ENCODE results near the gene PNMT. TPM values are rescaled to one million over a fixed set of nuclear protein-coding genes. Genes with fewer than 3 reads are reported as not detected.
A peak's percentile ranks its signal among the peaks of the same experiment; 100 is the strongest.

The PNMT gene, protein sequence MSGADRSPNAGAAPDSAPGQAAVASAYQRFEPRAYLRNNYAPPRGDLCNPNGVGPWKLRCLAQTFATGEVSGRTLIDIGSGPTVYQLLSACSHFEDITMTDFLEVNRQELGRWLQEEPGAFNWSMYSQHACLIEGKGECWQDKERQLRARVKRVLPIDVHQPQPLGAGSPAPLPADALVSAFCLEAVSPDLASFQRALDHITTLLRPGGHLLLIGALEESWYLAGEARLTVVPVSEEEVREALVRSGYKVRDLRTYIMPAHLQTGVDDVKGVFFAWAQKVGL
- polyA plus RNA-seq (ENCODE audit: insufficient read length) = 5.0 TPM

DNA sequence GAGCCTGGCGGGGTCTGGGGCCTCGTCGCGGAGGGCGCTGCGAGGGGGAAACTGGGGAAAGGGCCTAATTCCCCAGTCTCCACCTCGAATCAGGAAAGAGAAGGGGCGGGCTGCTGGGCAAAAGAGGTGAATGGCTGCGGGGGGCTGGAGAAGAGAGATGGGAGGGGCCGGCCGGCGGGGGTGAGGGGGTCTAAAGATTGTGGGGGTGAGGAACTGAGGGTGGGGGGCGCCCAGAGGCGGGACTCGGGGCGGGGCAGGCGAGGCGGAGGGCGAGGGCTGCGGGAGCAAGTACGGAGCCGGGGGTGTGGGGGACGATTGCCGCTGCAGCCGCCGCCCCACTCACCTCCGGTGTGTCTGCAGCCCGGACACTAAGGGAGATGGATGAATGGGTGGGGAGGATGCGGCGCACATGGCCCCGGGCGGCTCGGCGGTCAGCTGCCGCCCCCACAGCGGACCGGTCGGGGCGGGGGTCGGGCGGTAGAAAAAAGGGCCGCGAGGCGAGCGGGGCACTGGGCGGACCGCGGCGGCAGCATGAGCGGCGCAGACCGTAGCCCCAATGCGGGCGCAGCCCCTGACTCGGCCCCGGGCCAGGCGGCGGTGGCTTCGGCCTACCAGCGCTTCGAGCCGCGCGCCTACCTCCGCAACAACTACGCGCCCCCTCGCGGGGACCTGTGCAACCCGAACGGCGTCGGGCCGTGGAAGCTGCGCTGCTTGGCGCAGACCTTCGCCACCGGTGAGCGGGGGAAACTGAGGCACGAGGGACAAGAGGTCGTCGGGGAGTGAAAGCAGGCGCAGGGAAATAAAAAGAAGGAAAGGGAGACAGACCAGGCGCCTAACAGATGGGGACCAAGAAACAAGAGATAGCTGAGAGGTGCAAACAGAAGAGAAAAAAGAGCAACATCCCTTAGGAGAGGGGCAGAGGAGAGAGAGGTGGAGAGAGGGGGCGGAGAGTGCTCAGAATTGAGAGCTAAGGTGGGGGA is at the start of gene PNMT:
PNMT (plus strand) TSS at position 509 of the 980 bp plus-strand sequence; CDS start at position 532, 23 bp downstream.
- peak; percentile 62 for DNase-seq

DNA sequence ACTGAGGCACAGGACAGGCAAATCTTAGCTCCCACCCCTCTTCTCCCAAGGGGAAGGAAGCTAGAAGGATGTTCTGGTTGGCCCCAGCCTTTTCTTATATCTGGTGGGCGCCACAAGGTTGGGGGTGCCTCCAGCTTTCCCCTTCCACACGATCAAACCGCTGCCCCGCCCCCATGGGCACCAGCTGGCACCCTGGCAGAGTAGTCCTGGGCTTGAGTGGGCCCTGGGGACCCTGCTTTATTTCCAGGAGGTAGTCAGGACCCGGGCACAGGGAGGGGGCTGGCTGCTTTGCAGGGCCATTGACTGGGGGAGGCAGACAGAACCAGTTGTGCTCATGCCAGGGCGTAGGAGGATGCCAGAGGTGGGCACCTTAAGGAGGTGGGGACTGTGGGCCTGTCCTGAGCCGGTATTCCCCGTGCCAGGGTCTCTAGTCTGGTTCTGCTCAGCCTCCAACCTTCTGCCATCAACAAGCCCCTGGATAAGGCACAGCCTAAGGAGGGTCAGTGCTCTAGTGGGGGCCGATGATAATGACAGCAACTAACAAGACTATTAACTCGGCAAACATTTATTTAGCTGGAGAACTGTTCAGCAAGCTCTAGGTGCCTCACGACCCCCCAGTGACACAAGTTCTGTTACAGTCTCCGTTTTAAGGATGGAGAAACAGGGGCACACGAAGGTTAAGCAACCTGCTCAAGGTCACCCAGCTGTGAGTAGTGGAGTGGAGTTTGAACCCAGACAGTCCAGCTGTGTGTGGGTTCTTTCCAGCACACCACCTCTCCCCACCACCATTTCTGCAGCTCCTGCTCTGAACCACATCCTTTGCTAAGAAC is 49.1 kb upstream of the PNMT start:
- DNase-seq = no peak

DNA sequence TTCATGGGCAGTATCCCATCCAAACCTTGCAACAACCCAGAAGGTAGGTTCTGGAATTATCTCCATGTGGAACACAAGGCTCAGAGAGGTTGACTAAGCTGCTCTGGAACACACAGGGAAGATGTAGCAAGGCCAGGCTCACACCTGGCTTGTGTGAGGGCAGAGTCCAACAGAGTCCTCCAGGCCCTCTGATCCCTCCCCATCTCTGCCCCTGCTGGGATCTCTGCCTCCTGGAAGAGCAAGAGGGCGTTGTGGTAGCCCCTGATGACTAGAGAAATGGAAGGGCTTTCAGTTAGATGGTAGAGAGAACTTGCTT is 48.5 kb upstream of the PNMT start:
- DNase-seq = no peak

DNA sequence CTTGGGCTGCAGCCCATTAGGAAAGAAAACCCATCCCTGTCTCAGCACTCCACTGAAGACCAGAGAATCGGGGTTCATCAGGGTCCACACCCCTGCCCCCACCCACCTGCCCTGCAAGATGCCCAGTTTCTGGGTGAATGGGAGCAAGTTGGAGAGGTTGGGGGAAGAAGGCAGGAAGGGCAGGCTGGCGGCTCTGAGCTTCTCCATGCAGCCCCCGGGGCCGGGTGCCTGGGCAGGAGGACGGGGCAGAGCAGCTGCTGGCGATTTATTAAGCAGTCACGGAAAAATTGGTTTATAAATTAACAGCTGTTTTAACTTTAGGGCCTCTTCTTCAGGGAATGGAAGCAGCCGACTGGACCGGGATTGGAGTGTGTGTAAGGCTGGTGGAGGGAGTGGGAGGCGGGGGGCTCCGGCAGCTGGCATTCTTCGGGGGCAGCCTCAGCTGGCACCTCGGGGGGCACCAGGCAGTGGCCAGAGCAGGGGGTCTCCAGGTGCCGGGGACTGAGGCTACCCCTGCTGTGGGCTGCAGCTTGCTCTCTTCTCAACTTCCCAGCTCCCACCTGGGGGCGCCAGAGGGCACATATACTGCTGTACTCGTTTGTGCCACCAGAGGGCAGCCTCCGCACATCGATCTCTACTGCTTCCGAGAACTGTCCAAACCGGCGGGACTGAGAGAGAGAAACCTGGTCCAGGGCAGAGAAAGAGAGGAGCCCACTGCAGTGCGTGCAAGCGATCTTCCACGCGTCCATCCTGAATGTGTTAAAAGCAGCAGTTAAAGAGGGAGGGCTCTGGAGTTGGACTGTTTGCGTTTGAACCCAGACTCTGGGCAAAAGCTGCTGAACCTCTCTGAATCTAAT is 46.5 kb upstream of the PNMT start:
- DNase-seq = peak; percentile 84

DNA sequence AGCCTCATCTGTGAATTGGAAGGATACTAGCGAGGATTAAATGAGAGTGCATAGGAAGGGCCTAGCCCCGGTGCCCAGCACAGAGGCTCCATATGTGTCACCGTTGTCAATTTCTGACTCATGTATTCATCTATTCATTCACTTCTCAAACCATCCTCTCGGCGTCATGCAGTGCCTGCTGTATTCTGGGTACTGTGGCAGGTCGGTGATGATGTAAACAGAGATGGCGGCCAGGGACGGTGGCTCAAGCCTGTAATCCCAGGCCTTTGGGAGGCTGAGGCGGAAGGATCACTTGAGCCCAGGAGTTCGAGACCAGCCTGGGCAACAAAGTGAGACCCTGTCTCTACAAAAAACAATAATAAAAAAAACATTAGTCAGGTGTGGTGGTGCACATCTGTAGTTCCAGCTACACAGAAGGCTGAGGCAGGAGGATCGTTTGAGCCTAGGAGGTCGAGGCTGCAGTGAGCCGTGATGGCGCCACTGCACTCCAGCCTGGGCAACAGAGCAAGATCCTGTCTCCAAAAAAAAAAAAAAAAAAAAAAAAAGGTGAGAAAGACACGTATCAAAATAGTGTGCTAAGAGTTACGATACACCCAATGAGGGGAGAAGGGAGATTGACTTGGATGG is 45.8 kb upstream of the PNMT start:
- DNase-seq = no peak

DNA sequence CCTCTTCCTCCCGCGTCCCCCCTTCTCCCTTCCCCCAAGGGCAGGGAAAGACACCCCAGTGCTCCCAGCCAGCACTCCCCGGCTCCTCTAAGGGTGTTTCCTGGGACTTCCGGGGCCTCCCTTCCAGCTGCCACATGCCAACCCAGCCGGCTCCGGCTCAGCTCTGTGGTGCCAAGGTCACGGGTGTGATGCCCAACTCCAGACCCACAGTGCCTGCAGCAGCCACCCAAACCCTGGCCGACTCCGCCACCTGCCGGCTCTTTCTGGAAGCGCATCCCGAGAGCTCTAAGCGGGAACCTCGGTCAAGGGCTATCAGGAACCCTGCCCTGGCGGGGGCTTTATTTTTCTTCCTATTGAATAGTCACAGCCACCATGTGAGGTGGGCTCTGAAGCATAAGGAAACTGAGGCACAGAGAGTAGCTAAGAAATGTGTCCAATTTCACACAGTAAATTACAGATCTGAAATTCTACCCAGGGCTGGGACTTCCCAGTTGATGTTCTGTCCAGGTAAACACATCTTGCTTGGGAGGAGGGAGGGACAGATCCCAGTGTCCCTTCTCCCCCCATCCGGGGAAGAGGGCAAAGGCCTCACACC is 44.8 kb upstream of the PNMT start:
- DNase-seq = peak; percentile 69

DNA sequence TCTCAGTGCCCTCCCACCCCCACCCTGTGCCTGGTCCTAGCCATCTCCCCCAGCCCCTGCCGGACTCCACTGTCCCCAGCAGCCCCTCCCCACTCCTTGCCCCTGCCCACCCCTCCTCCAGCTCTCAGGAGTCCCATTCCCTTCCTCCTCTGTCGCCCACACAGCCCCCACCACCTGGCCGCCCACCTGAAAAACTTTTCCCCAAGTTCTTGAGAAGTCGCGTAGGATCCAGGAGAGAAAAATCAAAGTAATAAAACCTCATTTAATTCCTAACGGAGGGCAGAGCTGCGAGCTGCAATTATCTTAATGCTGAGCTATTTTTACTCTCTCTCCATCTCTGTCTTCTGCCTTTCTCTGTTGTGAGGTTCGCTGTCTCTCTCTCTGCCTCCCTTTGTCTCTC is 43.9 kb upstream of the PNMT start:
- DNase-seq = no peak

DNA sequence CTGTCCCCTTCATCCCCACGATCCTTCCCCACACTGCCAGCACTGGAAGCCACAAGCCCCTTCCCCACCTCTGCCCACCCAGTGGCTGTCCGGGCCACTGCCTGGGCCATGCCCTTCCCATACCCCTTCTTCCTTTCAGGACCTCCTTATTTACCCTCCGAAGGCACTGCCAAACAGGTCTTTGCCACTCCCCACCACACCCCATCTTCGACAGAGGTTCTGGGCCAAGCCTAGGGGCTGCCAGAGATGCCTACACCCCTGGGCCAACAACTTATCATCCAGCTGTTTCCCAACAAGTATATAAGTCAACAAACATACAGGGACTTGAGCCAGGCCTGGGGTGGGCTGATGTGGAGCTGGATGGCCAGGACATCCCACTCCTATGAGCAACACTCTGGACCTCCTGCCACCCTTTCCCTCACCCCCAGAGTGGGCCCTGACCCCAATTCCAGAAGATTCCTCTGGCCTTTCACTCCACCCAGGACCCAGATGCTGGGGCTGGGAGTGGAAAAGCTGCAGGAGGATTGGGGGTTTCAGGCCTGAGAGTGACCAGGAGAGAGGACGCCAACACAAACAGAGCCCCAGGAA is 43.0 kb upstream of the PNMT start:
- no peak for DNase-seq

DNA sequence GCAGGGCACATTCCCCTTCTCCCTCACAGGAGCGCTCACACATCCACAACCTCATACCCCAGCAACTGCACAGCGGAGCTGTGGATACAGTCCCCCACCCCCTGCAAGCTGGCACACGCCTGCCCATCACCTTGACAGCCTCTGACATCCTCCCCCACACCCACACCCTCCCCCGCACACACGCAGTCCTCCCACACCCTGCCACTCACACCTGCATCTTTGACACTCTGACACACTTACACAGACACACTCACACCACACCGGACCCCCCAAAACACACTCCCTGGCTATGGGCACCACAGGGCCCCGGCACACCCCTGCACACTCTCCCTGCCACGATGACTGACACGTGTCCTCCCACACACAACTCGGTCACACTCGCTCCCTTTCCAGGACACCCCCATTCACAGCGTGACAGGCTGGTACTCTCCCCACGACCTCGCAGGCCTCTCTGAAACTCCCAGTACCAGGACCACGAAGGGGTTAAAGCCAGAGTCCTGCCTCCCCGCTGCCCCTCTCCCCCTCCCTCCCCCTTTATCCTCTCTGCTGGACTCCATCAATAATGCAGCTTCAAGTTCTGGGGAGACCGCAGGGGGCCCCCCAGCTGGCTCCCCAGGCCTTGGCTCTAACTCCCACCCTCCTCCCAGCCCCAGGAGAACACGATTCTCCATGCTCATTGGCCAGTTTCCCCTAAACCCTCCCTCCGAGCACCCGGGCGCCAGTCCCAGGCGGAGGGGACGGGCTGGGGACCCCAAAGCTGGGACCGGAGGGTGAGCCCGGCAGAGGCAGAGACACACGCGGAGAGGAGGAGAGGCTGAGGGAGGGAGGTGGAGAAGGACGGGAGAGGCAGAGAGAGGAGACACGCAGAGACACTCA is 41.8 kb upstream of the PNMT start, which contains the start of gene PPP1R1B:
PPP1R1B (plus strand) TSS at position 782 of the 876 bp plus-strand sequence. CDS start 441 bp downstream, outside the sequence.
- DNase-seq = no peak

DNA sequence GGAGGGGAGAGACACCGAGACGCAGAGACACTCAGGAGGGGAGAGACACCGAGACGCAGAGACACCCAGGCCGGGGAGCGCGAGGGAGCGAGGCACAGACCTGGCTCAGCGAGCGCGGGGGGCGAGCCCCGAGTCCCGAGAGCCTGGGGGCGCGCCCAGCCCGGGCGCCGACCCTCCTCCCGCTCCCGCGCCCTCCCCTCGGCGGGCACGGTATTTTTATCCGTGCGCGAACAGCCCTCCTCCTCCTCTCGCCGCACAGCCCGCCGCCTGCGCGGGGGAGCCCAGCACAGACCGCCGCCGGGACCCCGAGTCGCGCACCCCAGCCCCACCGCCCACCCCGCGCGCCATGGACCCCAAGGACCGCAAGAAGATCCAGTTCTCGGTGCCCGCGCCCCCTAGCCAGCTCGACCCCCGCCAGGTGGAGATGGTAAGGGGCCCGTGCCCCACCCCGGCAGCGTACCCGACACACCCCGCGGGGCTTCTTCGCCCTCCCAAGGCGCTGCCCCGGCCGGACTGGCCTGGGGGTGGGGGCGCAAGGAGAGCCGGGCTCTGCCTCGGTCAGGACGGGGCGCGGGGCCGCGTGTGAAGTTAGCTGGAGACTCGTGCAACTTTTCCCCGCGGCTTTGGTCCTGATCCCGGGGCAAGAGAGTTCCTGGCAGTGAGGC is 41.1 kb upstream of the PNMT start:
- DNase-seq = no peak

DNA sequence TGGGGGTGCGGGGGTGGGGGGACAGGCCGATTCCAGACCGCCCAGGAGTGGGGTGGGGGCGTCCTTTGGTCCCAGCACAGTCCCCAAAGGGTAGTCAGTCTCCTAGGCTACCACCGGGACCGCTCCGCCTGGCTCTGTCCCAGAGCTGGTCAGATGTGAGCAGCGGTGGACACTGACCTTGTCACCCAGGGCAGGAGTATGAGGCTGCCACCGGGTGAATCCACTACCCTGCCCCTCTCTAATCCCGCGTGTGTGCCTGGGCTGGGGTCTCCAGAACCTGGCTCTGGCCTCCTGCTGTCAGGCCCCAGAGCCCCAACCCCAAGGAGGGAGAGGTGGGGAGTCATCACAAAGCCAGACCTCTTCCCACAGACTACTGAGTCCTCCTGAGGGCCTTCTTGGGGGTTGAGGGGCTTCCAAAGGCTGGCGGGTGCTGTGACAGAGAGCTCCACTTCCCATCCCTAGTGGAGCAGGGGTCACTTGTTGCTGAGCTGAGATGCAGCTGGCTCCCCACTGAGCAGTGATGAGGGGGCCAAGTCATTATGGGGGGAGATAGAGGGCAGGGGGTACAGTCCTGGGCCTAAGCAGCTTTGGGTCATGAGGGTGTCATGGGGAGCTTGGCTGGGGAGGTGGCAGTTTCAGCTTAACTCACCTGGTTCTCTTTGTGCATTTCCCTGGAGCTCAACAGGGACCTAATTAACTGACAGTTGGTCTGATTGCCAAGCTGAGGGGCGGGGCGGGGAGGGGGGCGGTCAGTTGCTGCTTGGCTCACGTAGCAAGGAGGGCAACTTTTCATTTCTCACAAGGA is 40.3 kb upstream of the PNMT start:
- no peak for DNase-seq

DNA sequence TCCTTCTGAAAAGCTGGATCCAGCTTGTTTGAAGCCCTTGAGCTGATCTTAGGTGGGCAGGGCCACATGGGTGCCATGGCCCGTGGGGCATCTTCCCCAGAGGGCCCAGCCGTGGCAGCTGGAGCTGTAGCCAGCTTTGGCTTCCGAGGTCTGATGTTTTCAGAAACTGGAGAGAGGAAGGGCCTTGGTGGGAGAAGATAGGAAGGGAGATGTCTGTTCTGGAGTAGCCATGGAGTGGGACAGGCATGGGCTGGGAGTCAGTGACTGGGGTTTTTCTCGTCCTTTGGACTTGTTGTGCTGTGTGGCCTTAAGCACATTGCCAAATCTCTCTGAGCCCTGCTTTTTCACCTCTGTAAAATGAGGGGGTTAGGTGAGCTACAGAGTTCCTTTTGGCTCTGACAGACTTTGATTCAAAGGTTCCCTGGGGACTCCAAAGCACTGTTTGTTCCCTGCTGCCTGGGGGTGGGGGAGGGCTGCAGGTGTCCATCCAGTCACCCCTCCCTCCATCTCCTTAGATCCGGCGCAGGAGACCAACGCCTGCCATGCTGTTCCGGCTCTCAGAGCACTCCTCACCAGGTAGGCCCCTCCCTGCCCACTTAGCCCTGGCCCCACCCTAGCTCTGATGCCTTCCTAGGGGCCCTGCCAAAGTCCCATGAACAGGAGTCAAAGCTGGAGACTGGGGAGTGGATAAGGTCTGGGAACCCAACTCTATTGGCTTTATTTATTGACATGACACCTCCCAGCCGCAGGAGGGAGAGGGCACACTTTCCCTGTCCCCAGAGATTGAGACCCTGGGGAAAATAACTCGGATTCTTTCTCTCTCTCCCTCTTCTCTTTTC is 39.4 kb upstream of the PNMT start:
- no peak for DNase-seq

DNA sequence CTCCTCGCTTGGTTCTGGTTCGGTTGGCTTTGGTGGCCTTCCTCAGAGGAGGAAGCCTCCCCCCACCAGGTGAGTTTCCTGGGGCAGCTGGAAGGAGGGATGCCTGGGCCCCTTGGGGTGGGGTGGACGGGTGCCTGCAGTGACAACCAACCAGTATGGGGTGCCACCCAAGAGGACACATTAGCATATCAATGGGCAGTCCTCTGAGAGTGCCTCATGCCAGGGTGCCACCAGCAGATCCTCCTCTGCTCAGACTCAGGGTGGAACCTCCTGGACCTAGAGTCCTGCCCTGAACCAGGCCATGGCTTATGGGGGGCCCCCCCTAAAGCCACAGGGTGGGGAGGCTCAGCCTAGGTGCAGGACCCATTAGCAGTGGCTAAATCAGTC is 38.8 kb upstream of the PNMT start:
- DNase-seq = no peak

DNA sequence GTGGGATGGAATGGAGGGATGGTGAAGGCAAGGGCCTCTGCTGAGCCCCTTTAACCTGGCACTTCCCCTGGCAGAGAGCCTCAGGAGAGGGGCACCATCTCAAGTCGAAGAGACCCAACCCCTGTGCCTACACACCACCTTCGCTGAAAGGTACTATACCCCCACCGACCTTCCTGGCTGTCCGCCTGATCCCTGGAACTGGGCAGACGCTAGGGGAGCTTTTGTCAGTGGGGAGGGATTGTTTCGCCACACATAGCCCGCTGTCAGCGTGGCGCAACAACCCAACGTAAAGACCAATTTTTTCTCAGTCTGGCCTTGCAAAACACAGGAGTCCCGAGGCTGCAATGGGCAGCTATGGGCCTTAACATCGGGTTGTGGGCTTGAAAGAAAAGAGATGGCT is 38.4 kb upstream of the PNMT start:
- DNase-seq = no peak

DNA sequence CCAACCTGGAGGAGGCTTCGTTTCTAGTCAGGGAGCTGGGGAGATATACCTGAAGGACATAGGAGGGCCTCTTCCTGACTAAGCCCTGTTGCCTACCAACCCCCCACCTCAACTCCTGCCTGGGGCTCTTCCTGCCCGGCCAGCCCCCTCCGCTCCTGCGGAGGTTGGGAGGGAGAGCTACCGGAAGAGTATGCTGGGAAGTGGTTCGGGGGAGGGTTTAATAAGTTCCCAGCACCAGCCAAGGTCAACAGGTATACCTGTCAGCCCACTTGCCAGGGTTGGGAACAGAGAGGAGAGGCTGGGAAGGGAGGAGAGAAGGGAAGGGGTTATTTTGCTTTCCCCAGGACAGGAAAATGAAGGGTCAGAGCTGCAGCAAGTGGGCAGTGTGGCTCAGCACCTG is 36.9 kb upstream of the PNMT start:
- no peak for DNase-seq

DNA sequence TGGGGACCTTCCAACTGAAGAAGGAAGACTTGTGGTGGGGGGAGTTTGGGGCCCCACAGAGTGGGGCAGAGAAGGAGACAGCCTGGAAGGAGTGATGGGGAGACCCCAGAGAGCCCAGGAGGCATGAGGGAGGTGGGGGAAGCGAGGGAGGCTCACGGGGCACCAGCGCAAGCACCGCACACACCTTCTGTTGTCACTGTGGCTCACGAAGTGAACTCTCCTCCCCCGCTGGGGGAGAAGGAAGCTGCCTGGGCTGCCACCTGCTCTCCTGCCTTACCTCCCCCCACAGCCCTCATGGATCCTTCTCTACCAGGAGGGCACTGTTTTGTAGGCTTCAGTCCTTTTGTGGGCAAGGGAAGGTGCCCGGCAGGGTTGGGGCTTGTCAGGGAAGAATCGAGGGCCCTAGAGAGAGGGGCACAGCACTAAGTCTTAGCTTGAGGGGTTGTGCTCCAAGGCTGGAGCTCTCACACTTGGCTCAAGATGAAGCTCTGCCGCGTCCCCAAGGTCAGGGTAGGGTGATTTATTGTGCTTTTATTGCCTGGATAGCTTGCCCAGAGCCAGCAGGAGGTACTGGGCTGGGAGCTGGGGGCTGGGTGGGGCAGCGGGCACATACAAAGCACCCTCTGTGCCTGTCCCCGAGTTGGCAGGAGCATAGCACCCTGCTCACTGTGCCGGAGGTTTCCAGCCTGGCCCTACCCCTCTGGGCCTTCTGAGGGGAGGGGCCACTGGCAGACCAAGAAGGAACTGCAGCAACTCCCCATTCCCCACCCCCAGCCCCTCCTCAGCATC is 35.9 kb upstream of the PNMT start:
- DNase-seq = no peak
